Smooth muscle cell (in vitro differentiated cells): ENCODE results near the gene ERG. TPM values are rescaled to one million over a fixed set of nuclear protein-coding genes. Genes with fewer than 3 reads are reported as not detected.

Experiments used
- DNase-seq: peaks from one replicate; lab custom pipeline; 2025; ENCODE audit not compliant: unreplicated experiment; lab: John Stamatoyannopoulos, UW
- H2AFZ ChIP-seq: fragments of 200-600 bp; sonication (generic); 2 replicates; pipeline ENCODE4 v1.6.0; 2016; ENCODE audit warnings: antibody characterized with exemption, low read depth, mild to moderate bottlenecking
- H3F3A ChIP-seq: fragments of 200-600 bp; sonication (generic); 2 replicates; pipeline ENCODE4 v1.6.0; 2017; ENCODE audit warnings: antibody characterized with exemption, low read depth
- H3K27ac ChIP-seq: fragments of 200-600 bp; sonication (generic); 2 replicates; pipeline ENCODE4 v1.5.1; 2016; ENCODE audit warnings: low read depth, mild to moderate bottlenecking
- H3K27me3 ChIP-seq: fragments of 200-600 bp; sonication (generic); 2 replicates; pipeline ENCODE4 v1.6.1; 2016; ENCODE audit warnings: low read depth, mild to moderate bottlenecking
- H3K36me3 ChIP-seq: fragments of 200-600 bp; sonication (generic); 2 replicates; pipeline ENCODE4 v1.5.1; 2016; ENCODE audit warnings: low read depth
- H3K4me1 ChIP-seq: fragments of 200-600 bp; sonication (generic); 2 replicates; pipeline ENCODE4 v1.5.1; 2016; ENCODE audit warnings: low read depth
- H3K4me2 ChIP-seq: fragments of 200-600 bp; sonication (generic); 2 replicates; pipeline ENCODE4 v1.6.0; 2016; ENCODE audit warnings: mild to moderate bottlenecking
- H3K4me3 ChIP-seq: fragments of 200-600 bp; sonication (generic); 2 replicates; pipeline ENCODE4 v1.5.1; 2016; ENCODE audit warnings: mild to moderate bottlenecking
- H3K79me2 ChIP-seq: fragments of 200-600 bp; sonication (generic); 2 replicates; pipeline ENCODE4 v1.6.0; 2016; ENCODE audit warnings: low read depth, mild to moderate bottlenecking
- H3K9ac ChIP-seq: fragments of 200-600 bp; sonication (generic); 2 replicates; pipeline ENCODE4 v1.6.0; 2016; ENCODE audit warnings: low read depth
- H3K9me3 ChIP-seq: fragments of 200-600 bp; sonication (generic); replicated peaks from 2 replicates; pipeline ENCODE4 v1.5.1; 2016; ENCODE audit warnings: low read depth
- H4K20me1 ChIP-seq: fragments of 200-600 bp; sonication (generic); 2 replicates; pipeline ENCODE4 v1.6.0; 2016; ENCODE audit warnings: low read depth
- WGBS: methylation state at CpG from one replicate; pipeline ENCODE4 v1.1.7; 2016; ENCODE audit warnings: low lambda C conversion rate; 5-methylcytosine and 5-hydroxymethylcytosine counted together
- polyA plus RNA-seq: library from polyadenylated mRNA; unstranded; fragments of >200 nt; fragmentation: Nextera tagmentation; extraction: Ambion mirVana; gene quantifications from 2 replicates; pipeline ENCODE4 v1.2.1, GENCODE V29; 2016
- total RNA-seq: library from RNA; depleted of rRNA; stranded (reverse); fragments of >200 nt; gene quantifications from 2 replicates; pipeline ENCODE4 v1.2.3, GENCODE V29; 2014
- TF ChIP-seq, protein P1 (sequence below): fragments of 200-600 bp; sonication (generic); IDR thresholded peaks from 2 replicates; pipeline ENCODE4 v1.5.1; 2017; ENCODE audit warnings: borderline replicate concordance, mild to moderate bottlenecking, antibody characterized with exemption; ENCODE audit not compliant: insufficient read depth, poor library complexity, severe bottlenecking

Gene ERG
- total and polyA plus RNA-seq, 2 experiments from 2014 or later = 11.0 to 14.4 TPM

GRCh38 chr21:38524168-38525153 is 26.2 kb upstream of the ERG start:
- Histone ChIP-seq H3K27me3 (no peaks in the 10 kb centered on the region), H3K27ac (no peak overlapping the region), H3K36me3 (no peaks in the 10 kb centered on the region), H3K79me2 (peaks cover 14% of the 10 kb centered on the region), H3K9ac (no peak overlapping the region), H2AFZ (no peak overlapping the region), H4K20me1 (no peaks in the 10 kb centered on the region), H3K9me3 (no peaks in the 10 kb centered on the region), H3K4me2 (no peak overlapping the region), H3K4me1 (peaks cover 3% of the 10 kb centered on the region), H3F3A (no peaks in the 10 kb centered on the region), H3K4me3 (no peak overlapping the region)
- TF ChIP-seq, protein P1, sequence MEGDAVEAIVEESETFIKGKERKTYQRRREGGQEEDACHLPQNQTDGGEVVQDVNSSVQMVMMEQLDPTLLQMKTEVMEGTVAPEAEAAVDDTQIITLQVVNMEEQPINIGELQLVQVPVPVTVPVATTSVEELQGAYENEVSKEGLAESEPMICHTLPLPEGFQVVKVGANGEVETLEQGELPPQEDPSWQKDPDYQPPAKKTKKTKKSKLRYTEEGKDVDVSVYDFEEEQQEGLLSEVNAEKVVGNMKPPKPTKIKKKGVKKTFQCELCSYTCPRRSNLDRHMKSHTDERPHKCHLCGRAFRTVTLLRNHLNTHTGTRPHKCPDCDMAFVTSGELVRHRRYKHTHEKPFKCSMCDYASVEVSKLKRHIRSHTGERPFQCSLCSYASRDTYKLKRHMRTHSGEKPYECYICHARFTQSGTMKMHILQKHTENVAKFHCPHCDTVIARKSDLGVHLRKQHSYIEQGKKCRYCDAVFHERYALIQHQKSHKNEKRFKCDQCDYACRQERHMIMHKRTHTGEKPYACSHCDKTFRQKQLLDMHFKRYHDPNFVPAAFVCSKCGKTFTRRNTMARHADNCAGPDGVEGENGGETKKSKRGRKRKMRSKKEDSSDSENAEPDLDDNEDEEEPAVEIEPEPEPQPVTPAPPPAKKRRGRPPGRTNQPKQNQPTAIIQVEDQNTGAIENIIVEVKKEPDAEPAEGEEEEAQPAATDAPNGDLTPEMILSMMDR = no peak
- DNase-seq = no peak
- 77% methylated on average over 4 of the region's 4 CpGs for WGBS

DNA sequence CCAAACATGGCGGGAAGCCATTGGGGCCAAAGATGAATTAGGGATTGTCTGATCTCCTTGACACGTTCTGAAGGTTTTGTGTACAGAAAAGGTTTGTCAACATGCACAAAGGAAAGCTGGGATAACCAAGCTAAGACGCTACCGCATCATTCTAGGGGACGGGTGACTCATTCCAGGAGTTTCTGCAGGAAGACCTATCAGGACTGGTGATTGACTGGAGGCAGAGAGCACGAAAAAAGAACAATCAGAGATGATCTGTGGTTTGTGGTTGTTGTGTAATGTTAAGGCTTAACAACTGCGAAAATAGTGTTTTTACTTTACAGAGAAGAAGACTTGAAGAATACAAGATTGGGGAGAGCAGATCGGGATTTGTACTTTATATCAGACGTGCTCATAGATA is 22.2 kb upstream of the ERG start:
- Histone ChIP-seq H2AFZ (no peak overlapping the region), H3K36me3 (no peaks in the 10 kb centered on the region), H3K79me2 (peaks cover 16% of the 10 kb centered on the region), H3K9ac (no peak overlapping the region), H3K27ac (no peak overlapping the region), H3K4me1 (peaks cover 3% of the 10 kb centered on the region), H3K9me3 (no peaks in the 10 kb centered on the region), H3K4me2 (peak overlapping the region; percentile 11), H3F3A (no peaks in the 10 kb centered on the region), H3K4me3 (no peak overlapping the region), H4K20me1 (no peaks in the 10 kb centered on the region), H3K27me3 (no peaks in the 10 kb centered on the region)
- TF ChIP-seq, protein P1 = no peak
- 62% methylated on average over 9 of the region's 9 CpGs for WGBS
- DNase-seq = no peak

DNA sequence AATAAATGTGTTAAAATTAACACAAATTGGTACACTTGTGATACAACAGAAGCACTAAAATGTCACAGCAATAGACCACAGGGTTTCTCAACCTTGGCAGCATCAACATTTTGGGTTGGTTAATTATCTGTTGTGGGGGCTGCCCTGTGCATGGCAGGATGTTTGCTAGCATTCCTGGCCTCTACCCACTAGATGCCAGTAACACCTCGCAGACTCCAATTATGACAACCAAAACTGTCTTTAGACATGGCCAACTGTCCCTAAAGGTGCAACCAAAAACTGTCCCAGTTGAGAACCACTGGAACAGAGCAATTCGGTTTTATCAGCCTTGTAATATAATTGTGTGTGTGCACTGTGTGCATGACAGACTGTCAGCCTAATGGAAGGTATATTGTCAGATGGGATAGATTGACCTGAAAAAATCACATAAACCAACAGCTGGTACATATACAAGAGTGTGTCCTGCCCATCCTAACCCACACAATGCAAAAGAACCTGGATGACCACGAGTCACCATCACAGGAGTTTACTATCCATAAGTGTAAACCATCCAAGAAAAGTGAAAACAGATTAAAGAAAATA is 13.5 kb upstream of the ERG start:
- 88% methylated on average over 3 of the region's 3 CpGs for WGBS
- Histone ChIP-seq H3K27me3 (no peaks in the 10 kb centered on the region), H3K4me2 (no peak overlapping the region), H3K4me3 (no peak overlapping the region), H4K20me1 (no peaks in the 10 kb centered on the region), H2AFZ (no peak overlapping the region), H3K36me3 (no peaks in the 10 kb centered on the region), H3F3A (no peaks in the 10 kb centered on the region), H3K9ac (no peak overlapping the region), H3K4me1 (no peaks in the 10 kb centered on the region), H3K27ac (no peak overlapping the region), H3K9me3 (no peaks in the 10 kb centered on the region), H3K79me2 (peaks cover 35% of the 10 kb centered on the region)
- TF ChIP-seq, protein P1 = no peak
- DNase-seq = no peak
